Cardiac fibroblast (primary cell): ENCODE data around the gene LRRC4C.

Experiments used
- DNase-seq, 2 donors: peaks; one replicate each; pipeline versions ENCODE4 v3.0.0 to v3.0.0-alpha.2; 2010; ENCODE audit warnings: low read depth in 2 of 2
- H3K4me3 ChIP-seq, 2 donors: replicated peaks in 1 of 2; 1 replicate in 1 of 2; 2 replicates in 1 of 2; pipeline ENCODE4 v1.5.1; 2011; ENCODE audit warnings: low read depth in 2 of 2, low read length in 2 of 2, mild to moderate bottlenecking in 2 of 2, moderate library complexity in 1 of 2
- CTCF ChIP-seq: IDR thresholded peaks from one replicate; pipeline ENCODE4 v1.5.1; 2011; ENCODE audit warnings: low read depth, mild to moderate bottlenecking, low read length, inconsistent platforms

Gene LRRC4C

DNA sequence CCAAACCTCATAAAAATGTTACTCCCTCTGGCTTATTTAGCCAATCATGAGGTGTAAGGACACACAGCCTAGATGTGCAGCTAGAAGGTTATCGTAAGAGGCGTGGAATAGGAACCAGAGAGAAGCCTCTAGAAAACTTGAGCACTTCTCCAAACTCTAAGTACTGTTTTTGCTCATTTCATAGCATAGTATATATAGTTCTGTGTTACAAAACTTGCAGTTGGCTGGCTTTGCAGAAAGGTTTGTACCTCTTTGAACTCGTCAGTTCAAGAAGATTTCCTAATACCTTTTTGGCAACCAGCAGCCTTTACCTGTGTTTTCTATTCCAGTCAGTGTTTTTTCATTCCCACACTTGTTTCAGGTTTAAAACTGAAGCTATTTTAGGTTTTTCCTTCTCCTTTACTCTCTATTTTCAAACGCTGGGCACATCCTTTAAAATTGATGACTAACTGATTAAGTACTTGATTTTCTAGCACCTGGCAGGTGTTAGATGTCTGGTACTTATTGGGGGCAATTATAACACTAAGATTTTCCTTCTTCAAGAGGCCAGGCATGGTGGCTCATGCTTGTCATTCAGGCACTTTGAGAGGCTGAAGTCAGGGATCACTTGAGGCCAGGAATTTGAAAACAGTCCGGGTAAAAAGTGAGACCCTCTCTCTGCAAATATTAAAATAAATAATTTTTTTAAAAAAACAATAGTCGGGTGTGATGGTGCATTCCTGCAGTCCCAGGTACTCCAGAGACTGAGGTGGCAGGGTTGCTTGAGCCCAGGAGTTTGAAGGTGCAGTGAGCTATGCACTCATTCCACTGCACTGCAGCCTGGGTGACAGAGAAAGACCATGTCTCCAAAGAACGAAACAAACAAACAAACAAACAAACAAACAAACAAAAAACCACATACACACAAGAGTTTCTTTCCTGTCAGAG lies 125.2 kb downstream of the LRRC4C start:
- DNase-seq, result no peak
- H3K4me3 ChIP-seq, result no peak overlapping the region
- no peak for TF ChIP-seq CTCF

DNA sequence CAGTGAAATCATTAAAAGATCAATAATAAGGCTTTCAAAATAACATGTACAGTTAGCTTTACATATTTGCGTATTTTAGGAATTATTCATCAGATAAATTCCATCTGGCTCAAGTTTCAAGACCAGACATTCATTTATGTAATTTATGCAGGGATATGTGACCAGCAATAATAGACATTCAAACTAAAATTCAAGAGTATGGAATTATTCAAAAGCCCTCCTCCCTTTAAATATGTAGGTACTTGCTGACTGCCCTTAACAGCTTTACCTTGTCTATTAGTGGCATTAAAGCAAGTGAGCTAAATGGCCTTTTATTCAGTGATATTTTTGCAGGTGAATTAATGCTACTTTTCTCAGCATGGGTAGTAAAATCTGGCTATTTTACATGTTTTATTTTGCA lies 126.1 kb downstream of the LRRC4C start:
- DNase-seq, result no peak
- no peak for TF ChIP-seq CTCF
- no peak overlapping the region for H3K4me3 ChIP-seq

DNA sequence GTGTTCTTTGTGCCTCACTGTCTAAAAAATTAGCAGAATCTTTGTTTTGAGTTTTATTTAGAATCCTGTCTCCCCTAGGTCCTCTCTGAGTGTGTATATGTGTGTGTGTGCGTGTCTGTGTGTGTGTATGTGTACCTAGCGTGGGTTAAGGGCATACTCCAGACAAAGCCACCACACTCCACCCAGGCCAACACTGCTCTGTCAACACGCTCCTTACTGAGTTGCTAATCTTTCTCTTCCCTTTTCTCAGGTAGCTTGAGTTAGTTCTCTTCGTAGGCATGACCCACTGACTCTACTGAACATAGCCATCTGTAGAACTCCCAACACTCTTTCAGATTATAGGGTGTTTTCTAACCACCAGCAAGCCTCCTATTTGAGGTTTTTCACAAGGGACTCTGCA lies 131.1 kb downstream of the LRRC4C start:
- TF ChIP-seq CTCF, result no peak
- DNase-seq, result no peak
- H3K4me3 ChIP-seq, result no peak overlapping the region

GRCh38 chr11:41323446-41323845 lies 136.0 kb downstream of the LRRC4C start:
- TF ChIP-seq CTCF, result no peak
- no peak for DNase-seq
- no peak overlapping the region for H3K4me3 ChIP-seq

DNA sequence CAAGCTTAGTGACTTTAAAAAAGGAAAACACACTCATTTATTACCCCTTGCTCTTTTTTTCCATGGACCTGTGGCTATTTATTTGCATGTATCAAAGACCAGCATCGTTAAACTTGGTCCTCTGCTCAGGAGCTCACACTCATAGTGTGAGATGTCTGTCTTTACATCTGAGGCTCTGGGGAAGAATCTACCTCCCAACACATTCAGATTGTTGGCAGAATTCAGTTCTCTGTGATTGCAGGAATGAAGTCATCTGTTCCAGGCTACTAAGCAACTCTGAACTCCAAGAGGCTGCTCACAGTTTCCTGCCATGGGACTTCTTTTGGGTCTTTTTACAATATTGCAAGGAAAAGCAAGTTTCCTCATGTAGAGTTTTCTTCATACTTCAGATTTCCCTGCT lies 138.8 kb downstream of the LRRC4C start:
- H3K4me3 ChIP-seq, result no peak overlapping the region
- TF ChIP-seq CTCF, result no peak
- no peak for DNase-seq

DNA sequence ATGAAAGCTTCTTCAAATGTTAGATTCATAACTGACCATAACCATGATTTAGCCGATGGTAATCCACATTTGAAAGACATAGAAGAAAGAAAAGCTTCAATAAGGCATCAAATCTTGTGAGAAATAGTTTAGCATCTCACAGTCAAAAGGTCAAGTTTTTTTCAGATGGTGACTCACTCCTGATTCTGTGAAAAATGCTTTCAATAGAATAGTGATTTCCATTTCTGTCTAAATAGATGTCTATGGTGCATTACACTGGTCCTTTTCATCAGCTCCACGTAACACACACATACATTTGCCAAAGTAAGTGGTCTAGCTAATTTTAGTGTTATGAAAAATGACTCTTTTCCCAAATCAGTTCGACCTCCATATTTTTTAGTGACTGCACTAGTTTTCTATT lies 139.2 kb downstream of the LRRC4C start:
- DNase-seq, result no peak
- no peak overlapping the region for H3K4me3 ChIP-seq
- TF ChIP-seq CTCF, result no peak
